NCI-H2196 treated with DMSO at 0.1 percent for 48 hours (cell line): ENCODE data around the gene FATE1.

ENCODE experiments used
- DNase-seq: peaks from one replicate; lab custom pipeline; 2025; ENCODE audit not compliant: unreplicated experiment; lab: John Stamatoyannopoulos, UW

Gene FATE1

GRCh38 chrX:151742311-151742710, 26.5 kb downstream of the FATE1 start:
- no peak for DNase-seq

DNA sequence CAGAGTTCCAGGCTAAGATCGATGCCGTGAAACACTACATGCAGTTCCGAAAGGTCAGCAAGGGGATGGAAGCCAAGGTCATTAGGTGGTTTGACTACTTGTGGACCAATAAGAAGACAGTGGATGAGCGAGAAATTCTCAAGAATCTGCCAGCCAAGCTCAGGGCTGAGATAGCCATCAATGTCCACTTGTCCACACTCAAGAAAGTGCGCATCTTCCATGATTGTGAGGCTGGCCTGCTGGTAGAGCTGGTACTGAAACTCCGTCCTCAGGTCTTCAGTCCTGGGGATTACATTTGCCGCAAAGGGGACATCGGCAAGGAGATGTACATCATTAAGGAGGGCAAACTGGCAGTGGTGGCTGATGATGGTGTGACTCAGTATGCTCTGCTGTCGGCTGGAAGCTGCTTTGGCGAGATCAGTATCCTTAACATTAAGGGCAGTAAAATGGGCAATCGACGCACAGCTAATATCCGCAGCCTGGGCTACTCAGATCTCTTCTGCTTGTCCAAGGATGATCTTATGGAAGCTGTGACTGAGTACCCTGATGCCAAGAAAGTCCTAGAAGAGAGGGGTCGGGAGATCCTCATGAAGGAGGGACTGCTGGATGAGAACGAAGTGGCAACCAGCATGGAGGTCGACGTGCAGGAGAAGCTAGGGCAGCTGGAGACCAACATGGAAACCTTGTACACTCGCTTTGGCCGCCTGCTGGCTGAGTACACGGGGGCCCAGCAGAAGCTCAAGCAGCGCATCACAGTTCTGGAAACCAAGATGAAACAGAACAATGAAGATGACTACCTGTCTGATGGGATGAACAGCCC, 28.0 kb downstream of the FATE1 start:
- DNase-seq, result no peak

GRCh38 chrX:151745651-151746050, 29.8 kb downstream of the FATE1 start:
- DNase-seq, result no peak

DNA sequence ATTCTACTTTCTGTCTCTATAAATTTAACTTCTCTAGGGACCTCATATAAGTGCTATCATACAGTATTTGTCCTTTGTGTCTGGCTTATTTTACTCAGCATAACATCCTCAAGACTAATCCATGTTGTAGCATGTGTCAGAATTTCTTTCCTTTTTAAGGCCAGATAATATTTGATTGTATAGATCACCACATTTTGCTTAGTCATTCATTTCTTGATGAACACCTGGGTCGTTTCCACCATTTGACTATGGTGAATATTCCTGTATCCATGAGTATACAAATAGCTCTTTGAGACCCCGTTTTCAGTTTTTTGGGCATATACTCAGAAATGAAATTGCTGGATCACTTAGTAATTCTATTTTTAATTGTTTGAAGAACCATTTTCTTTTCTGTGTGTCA, 30.7 kb downstream of the FATE1 start:
- DNase-seq, result no peak

DNA sequence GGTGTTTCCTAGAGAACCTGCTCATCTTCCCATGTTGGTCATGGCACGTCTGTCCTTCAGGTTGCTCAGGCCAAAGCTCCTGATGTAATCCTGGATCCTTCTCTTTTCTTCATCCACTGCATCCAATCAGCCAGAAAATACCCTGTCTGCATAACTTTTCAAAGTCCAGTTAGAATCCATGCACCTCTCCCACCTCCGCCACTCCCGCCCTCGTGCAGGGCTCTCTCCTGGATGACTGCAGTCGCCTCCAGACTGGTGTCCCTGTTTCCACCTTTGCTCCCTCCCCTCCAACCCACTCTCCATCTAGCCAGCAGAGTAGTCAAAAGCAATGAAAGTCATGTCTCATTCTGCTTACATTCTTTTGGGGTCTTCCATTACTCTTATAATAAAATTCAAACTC, 34.7 kb downstream of the FATE1 start:
- no peak for DNase-seq

DNA sequence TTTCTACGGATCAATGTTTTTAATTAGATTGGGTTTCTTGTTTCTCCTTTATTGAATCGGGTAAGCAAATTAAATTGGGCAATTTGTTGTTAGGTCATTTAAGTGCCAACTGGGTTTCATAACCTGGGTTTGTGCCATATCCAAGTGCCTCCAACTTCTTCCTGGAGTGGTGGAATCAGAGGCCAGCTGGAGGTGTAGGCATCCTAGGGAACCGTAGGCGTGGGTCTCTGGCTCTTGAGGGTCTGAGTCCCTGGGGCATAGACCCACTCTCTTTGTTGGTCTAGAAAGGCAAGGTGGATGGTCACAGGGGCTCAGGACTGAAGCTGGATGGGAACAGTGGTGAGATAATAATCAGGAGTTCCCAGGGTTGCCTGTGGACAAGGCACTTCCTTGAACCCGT, 37.0 kb downstream of the FATE1 start:
- DNase-seq, result no peak

DNA sequence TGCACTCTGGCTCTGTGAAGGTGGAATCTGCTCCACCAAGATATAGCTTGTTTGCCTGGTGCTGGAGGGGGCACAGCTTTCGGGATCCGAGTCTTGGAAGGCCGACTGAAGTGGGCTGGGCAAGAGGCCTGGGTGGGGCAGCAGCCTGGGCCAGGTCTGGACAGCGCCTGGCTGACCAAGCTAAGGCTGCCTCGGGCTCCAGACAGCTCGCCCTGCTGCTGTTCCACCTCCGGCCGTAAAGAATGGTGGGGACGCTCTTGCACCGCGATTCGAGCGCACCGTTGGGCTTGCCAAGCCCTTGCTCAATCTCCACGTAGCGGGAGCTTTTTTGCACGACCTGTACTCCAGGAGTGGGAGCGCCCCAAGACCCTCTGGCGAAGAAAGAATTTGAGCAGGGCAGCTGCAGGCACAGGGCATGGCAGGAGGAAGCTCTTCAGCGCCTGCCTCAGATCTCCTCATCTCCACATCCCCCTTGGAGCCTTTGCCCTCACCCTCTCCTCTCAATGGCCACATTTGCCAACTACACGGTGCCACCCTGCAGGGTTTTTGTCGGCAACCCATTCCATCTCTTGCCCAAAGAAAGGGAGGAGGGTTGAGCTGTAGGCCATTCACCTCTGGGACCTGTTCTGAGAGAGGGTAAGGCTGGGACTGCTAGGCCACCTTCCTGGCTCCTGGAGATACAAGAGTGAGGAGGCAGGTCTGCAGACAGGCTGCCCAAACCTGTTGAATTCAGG, 37.6 kb downstream of the FATE1 start:
- peak; percentile 16 for DNase-seq

DNA sequence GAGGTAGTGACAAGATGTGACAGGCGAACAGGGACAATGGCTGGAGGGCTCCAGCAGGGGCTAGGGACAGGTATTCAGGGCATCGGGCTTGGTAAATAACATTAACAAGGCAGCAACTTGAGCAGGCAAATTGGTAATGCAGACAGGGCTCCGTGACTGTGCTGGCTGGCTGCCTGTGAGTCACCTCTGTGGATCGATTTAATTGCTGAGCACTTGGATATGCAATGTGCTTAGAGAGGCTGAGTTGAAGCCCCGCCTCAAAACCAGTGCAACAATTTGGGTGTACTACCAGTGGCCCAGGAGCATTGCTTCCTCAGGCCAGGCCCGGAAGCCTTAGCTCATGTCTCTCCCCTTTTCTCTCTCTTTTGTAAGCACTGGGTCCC, 38.2 kb downstream of the FATE1 start:
- DNase-seq, result no peak

DNA sequence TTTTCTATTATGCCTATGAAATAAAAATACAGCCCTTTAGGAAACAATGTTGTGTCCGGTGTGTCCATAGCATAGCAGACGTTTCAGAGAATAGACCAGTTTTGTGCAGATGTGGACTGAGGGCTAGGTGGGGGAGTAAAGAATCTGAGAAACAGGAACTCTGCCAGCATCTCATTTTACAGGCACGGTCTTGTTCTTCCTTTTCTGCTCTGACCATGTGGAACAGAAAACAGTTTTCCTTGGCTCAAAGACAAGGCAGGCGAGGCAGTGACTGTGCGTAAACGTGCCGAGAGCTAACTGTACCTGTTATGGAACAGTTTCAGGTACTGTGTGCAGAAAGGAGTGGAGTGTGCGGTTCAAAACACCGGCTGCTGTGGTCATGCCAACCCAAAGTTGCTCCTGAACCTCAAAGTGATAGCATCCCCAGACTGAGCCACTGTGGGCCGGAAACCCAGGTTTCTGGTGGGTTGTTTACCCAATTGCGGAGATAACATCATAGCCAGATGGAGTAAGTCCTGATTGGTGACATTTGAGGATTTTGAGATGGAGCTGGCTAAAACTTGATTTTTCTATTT, 38.9 kb downstream of the FATE1 start:
- DNase-seq, result no peak

DNA sequence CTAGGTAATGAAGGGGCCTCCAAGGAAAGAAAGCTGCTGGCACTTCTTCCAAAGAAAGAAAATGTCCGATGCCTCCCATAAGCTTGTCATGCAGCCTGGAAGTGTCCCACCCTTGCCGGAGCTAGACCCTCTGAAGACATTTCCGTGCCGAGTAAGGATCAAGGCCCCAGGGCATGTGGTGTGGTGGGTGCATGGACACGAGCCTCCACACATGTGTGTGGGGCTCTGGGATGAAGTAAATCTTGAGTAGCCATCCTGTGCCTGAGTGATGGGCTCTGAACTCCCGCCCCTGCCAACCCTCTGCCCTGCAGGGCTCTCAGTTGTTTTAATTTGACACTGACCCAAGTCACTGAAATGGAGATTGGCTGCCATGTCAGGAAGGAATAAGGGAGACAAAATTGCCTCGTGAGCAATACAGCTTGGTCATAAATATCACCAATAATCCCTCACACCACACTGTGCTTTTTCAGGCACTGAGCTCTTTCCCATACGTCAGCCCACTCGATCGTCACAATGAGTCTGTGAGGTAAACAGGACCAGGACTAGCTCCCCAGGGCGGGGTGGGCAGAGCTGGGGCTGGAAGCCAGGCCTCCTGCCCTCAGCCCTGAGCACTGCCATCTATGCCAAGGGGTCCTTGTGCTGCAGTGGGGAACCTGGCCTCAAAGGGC, 43.3 kb downstream of the FATE1 start:
- DNase-seq, result no peak

- DNase-seq, result no peak
Measured at GRCh38 chrX:151762802-151763201, 47.0 kb downstream of the FATE1 start.

DNA sequence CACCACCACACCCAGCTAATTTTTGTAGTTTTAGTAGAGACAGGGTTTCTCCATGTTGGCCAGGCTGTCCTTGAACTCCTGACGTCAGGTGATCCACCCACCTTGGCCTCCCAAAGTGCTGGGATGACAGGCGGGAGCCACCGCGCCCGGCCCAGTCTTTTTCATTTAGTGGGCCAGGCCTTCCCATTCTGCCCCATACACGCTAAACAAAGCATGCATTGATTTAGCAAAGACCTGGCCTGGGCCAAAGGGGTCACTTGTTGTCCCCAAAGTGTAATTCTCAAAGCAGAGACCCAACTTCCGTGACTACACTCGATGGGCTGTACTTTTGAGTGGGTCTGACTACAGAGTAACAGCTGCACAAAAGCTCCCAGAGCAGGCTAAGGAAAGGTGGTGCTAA, 47.9 kb downstream of the FATE1 start:
- no peak for DNase-seq

GRCh38 chrX:151765026-151765425, 49.2 kb downstream of the FATE1 start:
- no peak for DNase-seq

DNA sequence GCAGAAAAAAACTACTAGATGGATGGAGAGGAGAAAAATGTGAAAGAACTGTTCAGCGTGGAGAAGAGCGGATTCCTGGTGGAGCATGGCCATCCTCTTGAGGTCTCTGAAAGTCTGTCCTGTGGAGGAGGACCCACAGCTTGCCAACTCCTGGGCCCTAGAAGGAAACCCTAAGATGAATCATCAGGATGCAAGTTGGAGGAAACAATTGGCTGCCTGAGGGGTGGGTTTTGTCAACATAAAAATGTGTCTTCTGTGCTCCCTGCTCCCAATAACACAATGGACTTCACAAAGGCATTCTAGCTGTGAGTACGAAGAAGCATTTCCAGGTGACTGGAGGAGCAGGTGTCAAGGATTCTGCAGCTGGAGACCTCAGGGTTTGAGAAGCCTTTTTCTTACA, 55.9 kb downstream of the FATE1 start:
- DNase-seq, result no peak
